GM21360 (cell line): ENCODE measurements around the gene SLC41A1.
A peak's percentile ranks its signal among the peaks of the same experiment; 100 is the strongest.

Experiments used
- ATAC-seq: cut with Tn5 transposase; IDR thresholded peaks from one replicate; pipeline ENCODE4 v1.9.1; 2021; ENCODE audit warnings: mild to moderate bottlenecking, moderate library complexity; ENCODE audit not compliant: unreplicated experiment

Gene SLC41A1

GRCh38 chr1:205791568-205792180 is 21.3 kb downstream of the SLC41A1 start:
- ATAC-seq = no peak

GRCh38 chr1:205787287-205787916 is 25.6 kb downstream of the SLC41A1 start:
- no peak for ATAC-seq

DNA sequence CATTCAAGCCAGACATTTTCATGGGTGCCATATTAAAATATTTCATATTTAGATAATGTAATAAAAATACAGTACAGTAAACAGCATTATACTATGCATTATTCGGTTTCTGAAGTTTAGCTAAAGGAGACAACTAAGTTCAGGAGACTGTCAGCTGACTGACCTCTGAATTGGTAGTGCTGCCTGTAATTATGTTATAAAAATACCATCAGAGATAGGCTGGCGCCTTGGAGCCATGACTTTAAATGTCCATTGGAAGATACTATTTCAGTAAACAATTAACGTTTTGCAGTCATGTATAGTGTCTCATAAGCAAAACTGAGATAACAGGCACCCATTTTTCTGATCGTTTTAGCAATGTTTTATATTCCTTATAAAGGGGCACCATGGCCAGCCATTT is 26.4 kb downstream of the SLC41A1 start:
- no peak for ATAC-seq

GRCh38 chr1:205785446-205785845 is 27.6 kb downstream of the SLC41A1 start:
- no peak for ATAC-seq

- ATAC-seq = no peak
These were observed 29.1 kb downstream of the SLC41A1 start for GRCh38 chr1:205783904-205784303.

- ATAC-seq = no peak
These were observed 29.6 kb downstream of the SLC41A1 start for GRCh38 chr1:205783433-205783795.

DNA sequence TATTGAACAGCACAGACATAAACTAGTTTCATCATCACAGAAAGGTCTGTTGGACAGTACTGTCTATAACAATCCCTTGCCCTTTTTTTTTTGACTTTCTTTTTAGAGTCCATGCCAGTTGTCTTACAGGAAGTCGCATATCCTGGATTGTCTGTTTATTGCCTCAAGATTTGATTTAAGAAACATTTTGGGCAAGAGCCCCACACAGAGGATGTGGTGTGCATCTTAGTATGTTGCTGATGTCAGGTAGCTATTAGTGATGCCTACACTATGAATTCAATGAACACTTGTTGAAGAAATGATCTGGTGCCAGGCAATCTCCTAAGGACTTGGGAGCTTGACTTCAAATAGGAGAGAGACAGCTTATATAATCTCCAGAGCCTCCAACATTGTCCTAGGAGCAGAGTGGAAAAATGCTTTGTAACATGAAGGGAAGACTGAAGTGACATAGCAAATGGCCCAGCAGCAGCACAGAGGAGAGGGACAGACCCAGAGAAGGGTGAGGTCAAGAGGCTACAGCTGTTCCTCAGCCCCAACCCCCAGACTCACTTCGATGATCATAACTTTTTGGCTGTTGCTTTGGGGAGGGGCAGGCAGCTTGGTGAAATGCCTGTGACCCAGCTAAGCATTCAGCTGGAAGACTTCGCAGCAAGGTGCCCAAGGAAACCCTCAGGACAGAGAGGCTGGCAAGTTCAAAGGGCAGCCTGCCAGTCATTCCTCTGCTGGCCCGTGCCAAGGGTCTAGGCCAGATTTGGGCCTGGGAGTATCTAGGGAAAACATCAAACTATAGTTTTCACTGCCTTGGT is 30.2 kb downstream of the SLC41A1 start:
- no peak for ATAC-seq

- no peak for ATAC-seq
These were observed 32.7 kb downstream of the SLC41A1 start for GRCh38 chr1:205780335-205780734.

DNA sequence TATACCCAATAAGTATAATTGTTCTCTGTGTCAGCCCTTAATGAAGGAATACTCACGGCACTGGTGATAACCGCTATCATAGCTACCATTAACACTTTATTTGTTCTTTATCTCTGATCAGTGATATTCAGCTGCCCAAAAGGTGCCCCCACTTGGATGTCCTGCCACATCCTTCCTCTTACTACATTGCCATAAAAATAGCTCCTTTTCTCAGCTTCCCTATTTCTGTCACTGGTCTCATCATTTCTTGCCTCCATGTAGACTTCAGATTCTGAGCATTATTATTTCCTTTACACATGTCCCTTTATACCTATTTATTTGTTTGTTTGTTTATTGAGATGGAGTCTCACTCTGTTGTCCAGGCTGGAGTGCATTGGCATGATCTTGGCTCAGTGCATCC is 35.0 kb downstream of the SLC41A1 start:
- ATAC-seq = no peak

GRCh38 chr1:205775717-205776056 is 37.3 kb downstream of the SLC41A1 start:
- no peak for ATAC-seq

DNA sequence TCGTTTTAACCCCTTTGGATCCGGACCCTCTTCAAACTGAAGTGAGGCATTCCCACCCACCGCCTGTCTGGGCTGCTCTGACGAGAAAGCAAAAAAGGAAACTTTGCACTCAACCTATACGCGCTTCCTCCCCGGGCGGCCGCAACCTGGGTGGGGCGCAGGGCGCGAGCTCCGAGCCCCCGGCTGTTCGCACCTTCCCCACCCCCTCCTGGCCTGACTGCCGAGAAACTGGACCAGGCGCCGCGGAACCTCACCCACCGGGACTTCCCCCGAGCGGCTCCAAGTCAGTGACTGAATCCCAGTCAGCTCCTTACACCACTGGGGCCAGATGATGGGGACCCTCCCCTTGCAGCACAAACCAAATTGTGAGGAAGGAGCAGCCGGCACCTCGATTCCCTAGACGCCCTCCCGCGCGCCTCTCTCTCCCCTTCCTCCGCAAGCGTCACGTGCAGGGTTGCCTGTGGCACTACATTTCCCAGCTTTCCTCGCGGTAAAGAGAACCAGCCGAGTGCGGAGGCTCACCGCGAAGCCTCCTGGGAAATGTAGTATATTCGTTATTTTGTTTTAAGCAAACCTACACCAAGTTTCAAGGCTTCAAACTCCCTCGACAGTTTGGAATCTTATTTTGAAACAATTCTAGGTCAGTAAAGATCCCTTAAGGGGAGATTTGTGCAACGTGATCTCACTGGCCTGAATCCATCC is 37.8 kb downstream of the SLC41A1 start, which contains the start of gene RAB29:
Gene RAB29 (minus strand): TSS at position 468 of the 702 bp plus-strand sequence. CDS start 526 bp downstream, outside the sequence.
- no peak for ATAC-seq

DNA sequence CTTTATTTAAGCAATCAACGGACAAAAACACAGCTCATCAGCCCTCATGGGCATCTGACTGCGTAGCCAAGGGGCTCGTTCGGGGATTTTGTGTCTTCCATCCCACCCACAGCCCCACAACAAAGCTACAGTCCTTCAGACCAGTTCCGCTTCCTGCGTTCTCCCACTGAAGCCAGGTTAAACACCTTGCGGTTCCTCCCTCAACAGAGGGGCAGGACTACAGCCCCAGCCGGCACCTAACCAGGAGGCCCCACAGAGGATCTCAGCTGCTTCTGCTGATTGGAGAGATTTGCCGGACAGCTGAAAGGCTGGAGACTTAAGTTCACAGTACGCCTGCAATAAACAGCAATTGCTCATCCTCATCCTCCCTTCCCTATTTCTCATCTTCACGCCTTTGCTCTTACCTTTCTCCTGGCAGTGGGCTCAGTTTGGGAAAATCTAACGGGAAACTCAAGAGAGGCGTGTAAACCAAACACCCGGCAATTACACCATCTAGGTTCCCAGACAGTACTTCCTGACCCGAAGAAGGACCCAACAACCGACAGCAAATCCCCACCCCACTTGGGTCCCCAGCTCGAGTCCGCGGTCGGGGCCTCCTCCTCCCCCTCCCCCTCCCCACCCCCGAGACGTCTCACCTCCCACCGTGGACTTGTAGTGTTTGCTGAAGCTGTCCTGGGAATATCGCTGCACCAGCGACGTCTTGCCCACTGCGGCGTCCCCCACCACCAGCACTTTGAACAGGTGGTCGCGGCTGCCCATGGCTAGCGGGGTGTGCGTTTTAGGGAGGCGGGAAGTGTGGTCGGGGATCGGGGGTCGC is 38.6 kb downstream of the SLC41A1 start:
- peak; percentile 40 for ATAC-seq

DNA sequence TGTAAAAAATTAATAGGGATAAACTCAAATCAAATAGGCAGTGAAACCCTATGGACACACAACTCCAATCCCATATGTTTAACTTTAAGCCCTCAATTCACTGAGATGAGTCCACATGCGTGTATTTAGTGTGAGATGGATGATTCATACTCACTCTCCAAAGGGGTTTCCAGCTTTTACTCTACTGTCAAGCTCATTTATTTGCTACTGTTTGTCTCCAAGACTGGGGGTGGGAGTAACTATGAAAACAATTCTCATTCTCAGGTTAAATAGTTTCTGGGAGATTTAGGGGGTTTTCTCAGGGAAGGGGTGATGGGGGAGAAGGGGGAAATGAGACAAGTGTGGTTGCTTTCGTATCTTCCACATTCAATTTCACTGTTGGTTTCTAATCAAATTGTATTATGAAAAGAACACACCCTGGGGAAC is 40.4 kb downstream of the SLC41A1 start:
- ATAC-seq = no peak

- ATAC-seq = no peak
These were observed 42.4 kb downstream of the SLC41A1 start for GRCh38 chr1:205770618-205771017.

- no peak for ATAC-seq
These were observed 43.2 kb downstream of the SLC41A1 start for GRCh38 chr1:205769641-205770365.

GRCh38 chr1:205767248-205767647 is 45.8 kb downstream of the SLC41A1 start:
- ATAC-seq = no peak

- no peak for ATAC-seq
These were observed 46.4 kb downstream of the SLC41A1 start for GRCh38 chr1:205766570-205766969.

GRCh38 chr1:205766038-205766437 is 47.0 kb downstream of the SLC41A1 start:
- no peak for ATAC-seq

DNA sequence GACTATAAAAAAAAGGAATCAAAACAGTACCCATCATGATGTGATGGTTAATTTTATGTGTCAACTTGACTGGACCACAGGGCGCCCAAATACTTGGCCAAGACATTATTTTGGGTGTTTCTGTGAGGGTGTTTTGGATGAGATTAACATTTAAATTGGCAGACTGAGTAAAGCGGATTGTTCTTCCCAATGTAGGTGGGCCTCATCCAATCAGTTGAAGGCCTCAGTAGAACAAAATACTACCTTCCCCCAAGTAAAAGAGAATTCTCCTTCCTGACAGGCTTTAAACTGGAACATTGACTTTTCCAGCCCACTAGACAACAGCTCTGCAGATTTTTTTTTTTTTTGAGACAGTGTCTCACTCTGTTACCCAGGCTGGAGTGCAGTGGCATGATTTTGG is 48.4 kb downstream of the SLC41A1 start:
- ATAC-seq = no peak

- ATAC-seq = no peak
These were observed 49.0 kb downstream of the SLC41A1 start for GRCh38 chr1:205763980-205764379.
